ENCODE results near the gene RGS12. TPM values are rescaled to one million over a fixed set of nuclear protein-coding genes. Genes with fewer than 3 reads are reported as not detected.

RGS12 gene
- polyA plus RNA-seq, 1 donor (not counting 4 experiments of a cell fraction or from before 2014, with no cell fraction given), result 34.0 TPM

DNA sequence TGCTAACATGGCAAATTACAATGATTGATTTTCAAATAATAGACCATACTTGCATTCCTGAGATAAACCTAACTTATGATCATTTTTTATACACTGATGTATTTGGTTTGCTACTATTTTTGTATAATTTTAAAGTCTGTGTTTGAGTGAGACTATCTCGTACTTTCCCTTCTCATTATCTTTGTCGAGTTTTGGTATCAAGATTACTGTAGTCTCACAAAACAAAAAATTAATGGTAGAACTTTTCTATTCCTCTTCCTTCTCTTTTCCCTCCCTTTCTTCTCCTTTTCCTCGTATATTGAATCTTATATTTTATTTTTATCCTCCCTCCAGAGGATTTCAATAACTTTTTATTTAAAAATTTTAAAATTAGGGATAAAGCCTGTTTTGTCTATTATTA lies 41.5 kb downstream of the RGS12 start:
- Histone ChIP-seq H3K27me3 (ENCODE audit: control insufficient read depth, extremely low read depth, insufficient read depth, low read length) (no peaks in the 10 kb centered on the region), H3K36me3 (ENCODE audit: control insufficient read depth in 2 of 2, extremely low read depth in 1 of 2, insufficient read depth in 2 of 2, low read length in 2 of 2) (no peaks in the 10 kb centered on the region), H3K4me2 (ENCODE audit: control insufficient read depth, extremely low read depth, insufficient read depth, low read depth, low read length) (no peak overlapping the region), H3K79me2 (ENCODE audit: control insufficient read depth, insufficient read depth, low read length) (no peaks in the 10 kb centered on the region), H3K9ac (ENCODE audit: control insufficient read depth, extremely low read depth, insufficient read depth, low read length) (no peak overlapping the region), H2AFZ (ENCODE audit: control insufficient read depth, low read length) (no peak overlapping the region), H3K9me3 (ENCODE audit: control insufficient read depth, low read depth, low read length) (no peaks in the 10 kb centered on the region), H3K4me1 (ENCODE audit: control insufficient read depth, extremely low read depth, insufficient read depth, low read length) (no peaks in the 10 kb centered on the region), H3K9me1 (ENCODE audit: control insufficient read depth, extremely low read depth, insufficient read depth, low read length) (no peaks in the 10 kb centered on the region), H3K27ac (ENCODE audit: control insufficient read depth, insufficient read depth, low read length) (no peak overlapping the region), H4K20me1 (ENCODE audit: control insufficient read depth, extremely low read depth, insufficient read depth, low read length) (no peaks in the 10 kb centered on the region), H3K4me3 (ENCODE audit: control insufficient read depth in 2 of 3, extremely low read depth in 1 of 3, insufficient read depth in 2 of 3, low read depth in 1 of 3, low read length in 3 of 3) (no peak overlapping the region)
- TF ChIP-seq EZH2 (IDR thresholded peaks at IDR 0.05; ENCODE audit: low read length) (no peak), CTCF (optimal IDR thresholded peaks at IDR 0.05 in 1 of 3, IDR thresholded peaks at IDR 0.05 in 1 of 3, conservative IDR thresholded peaks at IDR 0.05 in 1 of 3; ENCODE audit: extremely low read depth in 1 of 3, insufficient read depth in 2 of 3, low read length in 3 of 3) (no peak)
- DNase-seq (ENCODE audit: low read depth, low spot score) (no peak), FAIRE-seq (no peak)
- dilution Hi-C loops (cut with MboI; ENCODE audit: extremely low pct_ligation_motif_present, low sequenced_read_pairs), result no loop called here

DNA sequence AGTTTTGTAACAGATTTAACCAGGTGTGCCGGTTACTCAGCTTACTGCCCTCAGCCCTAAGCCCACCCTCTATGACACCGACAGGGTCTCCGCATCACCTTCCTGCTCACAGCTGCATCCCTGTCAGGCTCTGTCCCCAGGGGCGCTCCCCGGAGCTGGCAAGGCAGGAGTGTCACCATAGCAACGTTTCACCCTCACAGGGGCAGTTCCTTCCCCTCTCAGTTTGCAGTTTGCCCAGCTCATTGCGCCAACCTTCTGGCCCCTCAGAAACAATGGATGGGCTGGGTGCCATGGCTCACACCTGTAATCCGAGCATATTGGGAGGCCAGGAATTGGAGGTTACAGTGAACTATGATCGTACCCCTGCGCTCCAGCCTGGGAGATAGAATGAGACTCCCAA lies 42.6 kb downstream of the RGS12 start:
- no peaks in the 10 kb centered on the region for H3K4me1 ChIP-seq (ENCODE audit: control insufficient read depth, extremely low read depth, insufficient read depth, low read length)
- H3K36me3 ChIP-seq (ENCODE audit: control insufficient read depth in 2 of 2, extremely low read depth in 1 of 2, insufficient read depth in 2 of 2, low read length in 2 of 2), result no peaks in the 10 kb centered on the region
- no peak overlapping the region for H2AFZ ChIP-seq (ENCODE audit: control insufficient read depth, low read length)
- no peaks in the 10 kb centered on the region for H3K79me2 ChIP-seq (ENCODE audit: control insufficient read depth, insufficient read depth, low read length)
- H3K27me3 ChIP-seq (ENCODE audit: control insufficient read depth, extremely low read depth, insufficient read depth, low read length), result no peaks in the 10 kb centered on the region
- DNase-seq (ENCODE audit: low read depth, low spot score), result no peak
- no peak overlapping the region for H3K4me3 ChIP-seq (ENCODE audit: control insufficient read depth in 2 of 3, extremely low read depth in 1 of 3, insufficient read depth in 2 of 3, low read depth in 1 of 3, low read length in 3 of 3)
- no peak overlapping the region for H3K27ac ChIP-seq (ENCODE audit: control insufficient read depth, insufficient read depth, low read length)
- dilution Hi-C loops (cut with MboI; ENCODE audit: extremely low pct_ligation_motif_present, low sequenced_read_pairs), result no loop called here
- H3K4me2 ChIP-seq (ENCODE audit: control insufficient read depth, extremely low read depth, insufficient read depth, low read depth, low read length), result no peak overlapping the region
- H4K20me1 ChIP-seq (ENCODE audit: control insufficient read depth, extremely low read depth, insufficient read depth, low read length), result no peaks in the 10 kb centered on the region
- H3K9me1 ChIP-seq (ENCODE audit: control insufficient read depth, extremely low read depth, insufficient read depth, low read length), result no peaks in the 10 kb centered on the region
- TF ChIP-seq CTCF (optimal IDR thresholded peaks at IDR 0.05 in 1 of 3, IDR thresholded peaks at IDR 0.05 in 1 of 3, conservative IDR thresholded peaks at IDR 0.05 in 1 of 3; ENCODE audit: extremely low read depth in 1 of 3, insufficient read depth in 2 of 3, low read length in 3 of 3) (no peak), EZH2 (IDR thresholded peaks at IDR 0.05; ENCODE audit: low read length) (no peak)
- no peak for FAIRE-seq
- no peak overlapping the region for H3K9ac ChIP-seq (ENCODE audit: control insufficient read depth, extremely low read depth, insufficient read depth, low read length)
- H3K9me3 ChIP-seq (ENCODE audit: control insufficient read depth, low read depth, low read length), result no peaks in the 10 kb centered on the region

Data from keratinocyte (primary cell).